Ovary (tissue), 9 donors: ENCODE results near the gene GOLGA6A. TPM values are rescaled to one million over a fixed set of nuclear protein-coding genes. Genes with fewer than 3 reads are reported as not detected.

Source experiments
- DNase-seq, 5 donors: peaks; one replicate each; pipeline ENCODE4 v3.0.0-alpha.2; 2019 to 2020
- H3K27ac ChIP-seq, 2 donors: fragments of 200-600 bp; one replicate each; pipeline versions ENCODE4 v1.5.1 to v1.8.0; 2019 to 2022
- H3K27me3 ChIP-seq: fragments of 200-600 bp; one replicate; pipeline ENCODE4 v1.8.0; 2022
- H3K36me3 ChIP-seq: fragments of 200-600 bp; sonication (generic); one replicate; pipeline ENCODE4 v1.5.1; 2019
- H3K4me1 ChIP-seq: one replicate; pipeline ENCODE4 v1.8.1; 2013; ENCODE audit warnings: mild to moderate bottlenecking, moderate library complexity; ENCODE audit not compliant: insufficient read depth
- H3K4me3 ChIP-seq: fragments of 200-600 bp; sonication (generic); one replicate; pipeline ENCODE4 v1.5.1; 2017
- H3K9me3 ChIP-seq, 2 donors: fragments of 200-600 bp in 1 of 2; sonication (generic) in 1 of 2; one replicate each; pipeline versions ENCODE4 v1.5.1 to v1.8.1; 2013 to 2019; ENCODE audit warnings: mild to moderate bottlenecking in 1 of 2, moderate library complexity in 1 of 2
- CTCF ChIP-seq, 3 donors: fragments of 450-650 bp in 2 of 3; fragments of 200-600 bp in 1 of 3; IDR thresholded peaks; one replicate each; pipeline versions ENCODE4 v1.5.1 to v1.8.0; 2016 to 2022; ENCODE audit warnings: antibody characterized with exemption in 3 of 3, mild to moderate bottlenecking in 1 of 3
- EP300 ChIP-seq: sonication (generic); formaldehyde crosslinking; IDR thresholded peaks from one replicate; pipeline ENCODE4 v1.6.1; 2017; ENCODE audit warnings: antibody characterized with exemption
- POLR2A ChIP-seq: fragments of 450-650 bp; IDR thresholded peaks from one replicate; pipeline ENCODE4 v1.6.1; 2017; ENCODE audit warnings: antibody characterized with exemption, mild to moderate bottlenecking, moderate library complexity
- WGBS, 3 donors: extraction: QIAGEN DNeasy Blood & Tissue Kit in 1 of 3; methylation state at CpG; one replicate each; pipeline versions ENCODE4 v1.1.5 to v1.1.7; 2013 to 2017; 5-methylcytosine and 5-hydroxymethylcytosine counted together
- intact Hi-C, 4 donors: fragments of 100-400 bp; cut with DNase I; formaldehyde crosslinking; loops; one replicate each; pipeline versions ENCODE4 v1.11.0 to v1.15.1; 2022 to 2023
- polyA plus RNA-seq, 2 donors: library from polyadenylated mRNA; stranded (reverse); fragments of 200-250 nt in 1 of 2; fragments of 350-450 nt in 1 of 2; fragmentation: Illumina TruSeq in 1 of 2; extraction: RNeasy Lipid Tissue Mini Kit (QIAGEN cat#74804) in 1 of 2; gene quantifications; one replicate each; pipeline ENCODE4 v1.2.3, GENCODE V29; 2013 to 2014
- total RNA-seq, 7 donors: library from RNA; depleted of rRNA in 2 of 7; stranded (reverse); fragments of >200 nt in 2 of 7; fragmentation: NEBNext Ultra II Directional in 3 of 7; extraction: Animal tissue kit (Norgen Biotek cat#: 25700) in 3 of 7; gene quantifications; one replicate each; pipeline versions ENCODE4 v1.1.0 to v1.2.4, GENCODE V29; 2016 to 2023
- donor health status: DM: no; HTN: no; CAD: no; lungs with moderate emphysema.
- donor health status: DM: no; HTN: no; CAD: no.
- donor health status: Bipolar disorder and iron deficiency.
- donor health status: DM: yes; HTN: yes; CAD: no.
- donor health status: DM: no; HTN: no; CAD: no.
- donor health status: DM: yes; HTN: yes; CAD: no.

The GOLGA6A gene
- total and polyA plus RNA-seq, 9 donors, result 0.04 to 0.48 (median 0.37) TPM; not detected in 6

- TF ChIP-seq CTCF (IDR thresholded peaks at IDR 0.05), result no peak
- Histone ChIP-seq H3K4me3 (no peak overlapping the region), H3K9me3 (no peaks in the 10 kb centered on the region), H3K36me3 (no peaks in the 10 kb centered on the region), H3K4me1 (peaks cover 2% of the 10 kb centered on the region), H3K27me3 (no peaks in the 10 kb centered on the region), H3K27ac (no peak overlapping the region)
- intact Hi-C loops, result loop anchor here in 3 of 4 donors (5.0 to 10.0 kb wide), 2 partner anchors 64 to 67 kb away; no protein-coding TSS in a partner anchor
- DNase-seq, result no peak
- 40 to 49% (median 42%) methylated on average over 9 of the region's 9 CpGs for WGBS, 3 donors
Measured at GRCh38 chr15:74038707-74039655, 43.4 kb downstream of the GOLGA6A start.

- intact Hi-C loops, result loop anchor here in 3 of 4 donors (5.0 to 10.0 kb wide), 2 partner anchors 63 to 65 kb away; no protein-coding TSS in a partner anchor
- no peak for DNase-seq
- Histone ChIP-seq H3K27ac (no peak overlapping the region), H3K4me1 (no peaks in the 10 kb centered on the region), H3K36me3 (no peaks in the 10 kb centered on the region), H3K9me3 (no peaks in the 10 kb centered on the region), H3K27me3 (no peaks in the 10 kb centered on the region), H3K4me3 (no peak overlapping the region)
- 72 to 75% (median 75%) methylated on average over 21 of the region's 21 CpGs for WGBS, 3 donors
- TF ChIP-seq POLR2A (no peak), EP300 (no peak), CTCF (IDR thresholded peaks at IDR 0.05) (no peak)
Measured at GRCh38 chr15:74037171-74038117, 44.9 kb downstream of the GOLGA6A start.

GRCh38 chr15:74036271-74037170, 45.8 kb downstream of the GOLGA6A start:
- Histone ChIP-seq H3K27me3 (no peaks in the 10 kb centered on the region), H3K4me1 (no peaks in the 10 kb centered on the region), H3K4me3 (no peak overlapping the region), H3K27ac (no peak overlapping the region), H3K36me3 (no peaks in the 10 kb centered on the region), H3K9me3 (no peaks in the 10 kb centered on the region)
- WGBS, 3 donors, result 67 to 68% (median 67%) methylated on average over 21 of the region's 21 CpGs
- intact Hi-C loops, result loop anchor here in 3 of 4 donors (5.0 to 10.0 kb wide), 2 partner anchors 62 to 64 kb away; no protein-coding TSS in a partner anchor
- TF ChIP-seq POLR2A (no peak), CTCF (IDR thresholded peaks at IDR 0.05) (no peak), EP300 (no peak)
- peak in 4 of 5 donors; percentile 47 to 73 (median 58) for DNase-seq
